Naive thymus-derived CD4-positive, alpha-beta T cell (primary cell): Measurements from ENCODE around the gene FNTB. TPM values are rescaled to one million over a fixed set of nuclear protein-coding genes. Genes with fewer than 3 reads are reported as not detected.

Experiments
- ATAC-seq: fragments of 150-1000 bp; cut with Tn5 transposase; 2 replicates; pipeline ENCODE4 v1.10.0; 2021; ENCODE audit warnings: mild to moderate bottlenecking, moderate library complexity
- CTCF ChIA-PET: fragments of 350-600 bp; sonication (Branson Sonifier 250); formaldehyde crosslinking; loops from one replicate; lab custom pipeline; 2021; ENCODE audit warnings: antibody characterized with exemption; lab: Charles Lee
- POLR2A ChIA-PET: fragments of 350-600 bp; sonication (Branson Sonifier 250); formaldehyde crosslinking; loops from one replicate; lab custom pipeline; 2021; ENCODE audit warnings: antibody characterized with exemption, inconsistent platforms; lab: Charles Lee
- DNase-seq, 9 donors: peaks; one replicate each; pipeline versions ENCODE4 v3.0.0 to v3.0.0-alpha.2; 2020 to 2022; ENCODE audit warnings: mixed read lengths in 1 of 9
- H3K27ac ChIP-seq: one replicate; pipeline ENCODE4 v1.7.0; 2013; ENCODE audit warnings: mild to moderate bottlenecking, low read depth, low read length, moderate library complexity
- H3K27me3 ChIP-seq, 2 donors: one replicate each; pipeline ENCODE4 v1.7.0; 2013; ENCODE audit warnings: low read length in 2 of 2, mild to moderate bottlenecking in 2 of 2, moderate library complexity in 2 of 2; ENCODE audit not compliant: control insufficient read depth in 2 of 2, insufficient read depth in 2 of 2
- H3K36me3 ChIP-seq, 3 experiments: 1 replicate in 2 of 3; 2 replicates in 1 of 3; pipeline ENCODE4 v1.7.0; 2013; ENCODE audit warnings: low read length in 3 of 3, mild to moderate bottlenecking in 3 of 3, moderate library complexity in 1 of 3; ENCODE audit not compliant: insufficient read depth in 3 of 3, control insufficient read depth in 2 of 3
- H3K4me1 ChIP-seq, 2 donors: one replicate each; pipeline ENCODE4 v1.7.0; 2013; ENCODE audit warnings: low read length in 2 of 2, mild to moderate bottlenecking in 2 of 2, moderate library complexity in 1 of 2; ENCODE audit not compliant: control insufficient read depth in 2 of 2, insufficient read depth in 2 of 2
- H3K4me3 ChIP-seq: 2 replicates; pipeline ENCODE4 v1.7.0; 2013; ENCODE audit warnings: mild to moderate bottlenecking, low read length
- H3K9me3 ChIP-seq, 3 experiments: 1 replicate in 2 of 3; 2 replicates in 1 of 3; pipeline ENCODE4 v1.7.0; 2013; ENCODE audit warnings: low read length in 3 of 3; ENCODE audit not compliant: control insufficient read depth in 2 of 3
- H3K27ac Mint-ChIP-seq, 9 donors: one replicate each; pipeline ENCODE4 v1.8.0; 2020 to 2022; ENCODE audit warnings: mixed read lengths in 9 of 9, mild to moderate bottlenecking in 8 of 9, moderate library complexity in 5 of 9, inconsistent platforms in 2 of 9
- H3K27me3 Mint-ChIP-seq, 5 donors: one replicate each; pipeline ENCODE4 v1.8.0; 2021 to 2022; ENCODE audit warnings: mixed read lengths in 5 of 5, mild to moderate bottlenecking in 1 of 5
- H3K36me3 Mint-ChIP-seq, 5 donors: one replicate each; pipeline ENCODE4 v1.8.0; 2020 to 2022; ENCODE audit warnings: mixed read lengths in 5 of 5, mild to moderate bottlenecking in 3 of 5, inconsistent platforms in 1 of 5
- H3K4me1 Mint-ChIP-seq, 7 donors: one replicate each; pipeline ENCODE4 v1.8.0; 2020 to 2022; ENCODE audit warnings: mixed read lengths in 7 of 7, mild to moderate bottlenecking in 3 of 7, inconsistent platforms in 1 of 7
- H3K4me3 Mint-ChIP-seq, 10 donors: one replicate each; pipeline ENCODE4 v1.8.0; 2020 to 2022; ENCODE audit warnings: mild to moderate bottlenecking in 10 of 10, mixed read lengths in 10 of 10, moderate library complexity in 6 of 10, inconsistent platforms in 2 of 10
- H3K9me3 Mint-ChIP-seq, 11 donors: one replicate each; pipeline ENCODE4 v1.8.0; 2020 to 2022; ENCODE audit warnings: mixed read lengths in 11 of 11, mild to moderate bottlenecking in 4 of 11, inconsistent platforms in 1 of 11, moderate library complexity in 1 of 11
- intact Hi-C, 2 donors: fragments of 100-400 bp; cut with micrococcal nuclease; formaldehyde crosslinking; loops; one replicate each; pipeline ENCODE4 v1.15.1; 2023
- polyA plus RNA-seq, 2 donors: library from polyadenylated mRNA; unstranded; fragments of 300-500 nt; fragmentation: Illumina TruSeq; gene quantifications; one replicate each; pipeline ENCODE4 v1.2.3, GENCODE V29; 2021
- total RNA-seq, 6 experiments: library from RNA in 5 of 6; stranded (reverse) in 5 of 6; gene quantifications; 1 replicate in 5 of 6; 2 replicates in 1 of 6; pipeline ENCODE4 v1.2.3 and lab custom pipeline; 2021 to 2026

Gene FNTB, protein sequence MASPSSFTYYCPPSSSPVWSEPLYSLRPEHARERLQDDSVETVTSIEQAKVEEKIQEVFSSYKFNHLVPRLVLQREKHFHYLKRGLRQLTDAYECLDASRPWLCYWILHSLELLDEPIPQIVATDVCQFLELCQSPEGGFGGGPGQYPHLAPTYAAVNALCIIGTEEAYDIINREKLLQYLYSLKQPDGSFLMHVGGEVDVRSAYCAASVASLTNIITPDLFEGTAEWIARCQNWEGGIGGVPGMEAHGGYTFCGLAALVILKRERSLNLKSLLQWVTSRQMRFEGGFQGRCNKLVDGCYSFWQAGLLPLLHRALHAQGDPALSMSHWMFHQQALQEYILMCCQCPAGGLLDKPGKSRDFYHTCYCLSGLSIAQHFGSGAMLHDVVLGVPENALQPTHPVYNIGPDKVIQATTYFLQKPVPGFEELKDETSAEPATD
- total RNA-seq = 10 to 100 TPM; 10.4 to 19.7 (median 12.9) TPM
- 1 to 10 TPM; 4.0 to 7.7 TPM for polyA plus RNA-seq
- 3.4 reads per million, percentile 18 among the genes with 10 or more reads in this experiment for total RNA-seq (lab: John Stamatoyannopoulos, UW)

- ChIA-PET POLR2A (interaction anchor here (0.6 to 2.9 kb wide), 14 partner anchors 8 to 484 kb away, joined by 3 to 18 read pairs (median 4); partner anchors contain the start of genes CHURC1, GPX2, MAX and RAB15), CTCF (interaction anchor here (0.6 to 3.4 kb wide), 10 partner anchors 51 to 1085 kb away, joined by 3 to 25 read pairs (median 4); partner anchors contain the start of gene MAX)
- Mint-ChIP-seq H3K9me3 (peaks cover 0 to 6% (median 0%) of the 10 kb centered on the region in 11 donors), H3K4me1 (peaks cover 41 to 68% (median 60%) of the 10 kb centered on the region in 7 donors), H3K27ac (peak within 1 kb of the TSS; percentile 92 to 99 (median 96)), H3K27me3 (peaks cover 0 to 29% (median 3%) of the 10 kb centered on the region in 5 donors), H3K4me3 (peak within 1 kb of the TSS; percentile 88 to 100 (median 95)), H3K36me3 (peaks cover 0 to 16% (median 0%) of the 10 kb centered on the region in 5 donors)
- Histone ChIP-seq H3K36me3 (no peaks in the 10 kb centered on the region), H3K27me3 (no peaks in the 10 kb centered on the region), H3K4me3 (peak within 1 kb of the TSS; percentile 97), H3K27ac (peak within 1 kb of the TSS; percentile 76), H3K9me3 (no peaks in the 10 kb centered on the region), H3K4me1 (peaks cover 14 to 38% of the 10 kb centered on the region in 2 donors)
- ATAC-seq (peak; percentile 95), DNase-seq (peak; percentile 80 to 96 (median 94))
- intact Hi-C loops = loop anchor here (1.0 to 5.0 kb wide), 21 partner anchors 15 to 1520 kb away; partner anchors contain the start of genes CHURC1 (in 2 of the 2), FUT8 (in 2 of the 2), GPHN (in 2 of the 2) and MAX (in 2 of the 2)
These were observed at the start of gene FNTB for GRCh38 chr14:64986648-64987437. Gene FNTB, plus strand, starts transcription at chr14:64986895. Its CDS starts 59 bp downstream, at chr14:64986954.

GRCh38 chr14:64937171-64937820, 49.4 kb upstream of the FNTB start:
- no peak for ATAC-seq
- H3K4me3 Mint-ChIP-seq = peak overlapping the region in 1 of 10 donors; percentile 7
- Histone ChIP-seq H3K4me3 (no peak overlapping the region), H3K4me1 (peaks cover 0 to 3% of the 10 kb centered on the region in 2 donors), H3K9me3 (no peaks in the 10 kb centered on the region), H3K36me3 (peaks cover 8 to 40% (median 17%) of the 10 kb centered on the region in 3 experiments), H3K27me3 (no peaks in the 10 kb centered on the region), H3K27ac (no peak overlapping the region)
- intact Hi-C loops = loop anchor here in 1 of 2 donors (1.0 kb wide), 2 partner anchors 8 to 9 kb away; no protein-coding TSS in a partner anchor
- no peak for DNase-seq
- no peaks in the 10 kb centered on the region for H3K9me3 Mint-ChIP-seq
- ChIA-PET POLR2A (interaction anchor here (0.8 to 2.6 kb wide), 4 partner anchors 9 to 23 kb away, joined by 4 to 16 read pairs (median 4); partner anchors contain the start of gene CHURC1), CTCF (interaction anchor here (0.8 to 1.6 kb wide), 6 partner anchors 12 to 113 kb away, joined by 3 to 9 read pairs (median 3); partner anchors contain the start of gene CHURC1)
- peaks cover 3 to 56% (median 32%) of the 10 kb centered on the region in 5 donors for H3K36me3 Mint-ChIP-seq
- H3K4me1 Mint-ChIP-seq = peaks cover 35 to 89% (median 79%) of the 10 kb centered on the region in 7 donors
- H3K27ac Mint-ChIP-seq = peak overlapping the region in 7 of 9 donors; percentile 25 to 84 (median 73)
- H3K27me3 Mint-ChIP-seq = no peaks in the 10 kb centered on the region

GRCh38 chr14:64937821-64938193, 48.9 kb upstream of the FNTB start:
- CTCF ChIA-PET = interaction anchor here (1.0 kb wide), 1 partner anchor 46 kb away, joined by 3 read pairs; no protein-coding TSS in a partner anchor
- Histone ChIP-seq H3K36me3 (peaks cover 3 to 34% (median 13%) of the 10 kb centered on the region in 3 experiments), H3K9me3 (no peaks in the 10 kb centered on the region), H3K27me3 (no peaks in the 10 kb centered on the region), H3K27ac (no peak overlapping the region), H3K4me1 (no peaks in the 10 kb centered on the region), H3K4me3 (no peak overlapping the region)
- DNase-seq (no peak), ATAC-seq (no peak)
- Mint-ChIP-seq H3K4me1 (peaks cover 37 to 92% (median 83%) of the 10 kb centered on the region in 7 donors), H3K4me3 (peak overlapping the region in 1 of 10 donors; percentile 34), H3K9me3 (no peaks in the 10 kb centered on the region), H3K27me3 (no peaks in the 10 kb centered on the region), H3K27ac (peak overlapping the region in 7 of 9 donors; percentile 25 to 84 (median 69)), H3K36me3 (peaks cover 3 to 51% (median 30%) of the 10 kb centered on the region in 5 donors)
- intact Hi-C loops = loop anchor here in 1 of 2 donors (1.0 to 2.0 kb wide), 3 partner anchors 7 to 17 kb away; no protein-coding TSS in a partner anchor
- POLR2A ChIA-PET = interaction anchor here (1.7 kb wide), 1 partner anchor 10 kb away, joined by 4 read pairs; no protein-coding TSS in a partner anchor

- Histone ChIP-seq H3K36me3 (peaks cover 0 to 21% (median 3%) of the 10 kb centered on the region in 3 experiments), H3K27ac (no peak overlapping the region), H3K27me3 (no peaks in the 10 kb centered on the region), H3K4me3 (no peak overlapping the region), H3K9me3 (no peaks in the 10 kb centered on the region), H3K4me1 (peaks cover 0 to 5% of the 10 kb centered on the region in 2 donors)
- POLR2A ChIA-PET = interaction anchor here (1.5 kb wide), 1 partner anchor 24 kb away, joined by 5 read pairs; no protein-coding TSS in a partner anchor
- ATAC-seq (no peak), DNase-seq (peak in 1 of 9 donors; percentile 6)
- CTCF ChIA-PET = interaction anchor here (1.9 kb wide), 1 partner anchor 48 kb away, joined by 5 read pairs; no protein-coding TSS in a partner anchor
- intact Hi-C loops = loop anchor here in 1 of 2 donors (2.0 kb wide), 1 partner anchor 16 kb away; no protein-coding TSS in a partner anchor
- no peaks in the 10 kb centered on the region for H3K27me3 Mint-ChIP-seq
- H3K4me3 Mint-ChIP-seq = peak overlapping the region in 4 of 10 donors; percentile 6 to 25 (median 16)
- H3K4me1 Mint-ChIP-seq = peaks cover 42 to 100% (median 88%) of the 10 kb centered on the region in 7 donors
- no peaks in the 10 kb centered on the region for H3K9me3 Mint-ChIP-seq
- peaks cover 3 to 54% (median 28%) of the 10 kb centered on the region in 5 donors for H3K36me3 Mint-ChIP-seq
- H3K27ac Mint-ChIP-seq = peak overlapping the region in 8 of 9 donors; percentile 11 to 89 (median 74)
These were observed 47.5 kb upstream of the FNTB start for GRCh38 chr14:64938972-64939816.

GRCh38 chr14:64939817-64940190, 46.9 kb upstream of the FNTB start:
- DNase-seq (peak in 1 of 9 donors; percentile 0), ATAC-seq (no peak)
- H3K27me3 ChIP-seq = no peaks in the 10 kb centered on the region
- no peak overlapping the region for H3K27ac ChIP-seq
- ChIA-PET CTCF (interaction anchor here (1.9 kb wide), 1 partner anchor 48 kb away, joined by 5 read pairs; no protein-coding TSS in a partner anchor), POLR2A (interaction anchor here (1.0 kb wide), 1 partner anchor 13 kb away, joined by 7 read pairs; no protein-coding TSS in a partner anchor)
- H3K4me1 ChIP-seq = peaks cover 0 to 10% of the 10 kb centered on the region in 2 donors
- peak overlapping the region in 1 of 10 donors; percentile 28 for H3K4me3 Mint-ChIP-seq
- intact Hi-C loops = loop anchor here in 1 of 2 donors (2.0 to 5.0 kb wide), 2 partner anchors 15 to 33 kb away; no protein-coding TSS in a partner anchor
- H3K9me3 ChIP-seq = no peaks in the 10 kb centered on the region
- H3K27ac Mint-ChIP-seq = peak overlapping the region in 7 of 9 donors; percentile 36 to 89 (median 75)
- H3K36me3 ChIP-seq = peaks cover 0 to 18% (median 3%) of the 10 kb centered on the region in 3 experiments
- H3K36me3 Mint-ChIP-seq = peaks cover 3 to 48% (median 22%) of the 10 kb centered on the region in 5 donors
- no peak overlapping the region for H3K4me3 ChIP-seq
- H3K9me3 Mint-ChIP-seq = no peaks in the 10 kb centered on the region
- H3K4me1 Mint-ChIP-seq = peaks cover 40 to 99% (median 87%) of the 10 kb centered on the region in 7 donors
- no peaks in the 10 kb centered on the region for H3K27me3 Mint-ChIP-seq
